Caco-2 (cell line): ENCODE measurements around the gene DNLZ. TPM values are rescaled to one million over a fixed set of nuclear protein-coding genes. Genes with fewer than 3 reads are reported as not detected.

Experiments used
- BruUV-seq: library from RNA; stranded (reverse); fragments of 400-500 nt; replicated peaks from 2 replicates; lab custom pipeline; 2021; lab: Mats Ljungman, UMichigan
- CTCF ChIA-PET: fragments of 300-600 bp; sonication (Branson Sonifier 250); formaldehyde crosslinking; loops from one replicate; lab custom pipeline; 2022; ENCODE audit warnings: antibody characterized with exemption; lab: Charles Lee
- POLR2A ChIA-PET: fragments of 300-600 bp; sonication (Branson Sonifier 250); formaldehyde crosslinking; loops from one replicate; lab custom pipeline; 2022; ENCODE audit warnings: antibody characterized with exemption; lab: Charles Lee
- DNase-seq, 2 experiments: peaks; one replicate each; pipeline versions ENCODE4 v3.0.0 to v3.0.0-alpha.2; 2020 to 2022
- H3K27me3 ChIP-seq: replicated peaks from 2 replicates; pipeline ENCODE4 v1.6.0; 2011; ENCODE audit warnings: low read length; ENCODE audit not compliant: control insufficient read depth, insufficient read depth
- H3K36me3 ChIP-seq: 2 replicates; pipeline ENCODE4 v1.5.1; 2011; ENCODE audit warnings: low read length; ENCODE audit not compliant: control insufficient read depth, insufficient read depth
- H3K4me1 ChIP-seq: fragments of 250-450 bp; sonication (Bioruptor Pico); 2 replicates; pipeline ENCODE4 v1.5.1; 2020; ENCODE audit warnings: mild to moderate bottlenecking
- H3K4me3 ChIP-seq: 2 replicates; pipeline ENCODE4 v1.5.1; 2011; ENCODE audit warnings: low read depth, mild to moderate bottlenecking, control low read depth, low read length
- H3K9me3 ChIP-seq: fragments of 250-450 bp; sonication (Bioruptor Pico); 2 replicates; pipeline ENCODE4 v1.5.1; 2020; ENCODE audit warnings: mild to moderate bottlenecking, moderate library complexity
- H3K27ac Mint-ChIP-seq: one replicate; pipeline ENCODE4 v1.8.0; 2022; ENCODE audit warnings: mixed read lengths; ENCODE audit not compliant: unreplicated experiment
- H3K27me3 Mint-ChIP-seq: one replicate; pipeline ENCODE4 v1.8.0; 2022; ENCODE audit warnings: mixed read lengths; ENCODE audit not compliant: insufficient read depth, unreplicated experiment
- H3K36me3 Mint-ChIP-seq: one replicate; pipeline ENCODE4 v1.8.0; 2022; ENCODE audit warnings: mild to moderate bottlenecking, mixed read lengths; ENCODE audit not compliant: insufficient read depth, unreplicated experiment
- H3K4me1 Mint-ChIP-seq: one replicate; pipeline ENCODE4 v1.8.0; 2022; ENCODE audit warnings: low read depth, mixed read lengths; ENCODE audit not compliant: unreplicated experiment
- H3K4me3 Mint-ChIP-seq: one replicate; pipeline ENCODE4 v1.8.0; 2022; ENCODE audit warnings: mild to moderate bottlenecking, moderate library complexity, mixed read lengths; ENCODE audit not compliant: unreplicated experiment
- H3K9me3 Mint-ChIP-seq: one replicate; pipeline ENCODE4 v1.8.0; 2022; ENCODE audit warnings: mixed read lengths; ENCODE audit not compliant: unreplicated experiment
- CTCF ChIP-seq, 2 experiments: fragments of 200-600 bp in 1 of 2; IDR thresholded peaks; 1 replicate in 1 of 2; 2 replicates in 1 of 2; pipeline versions ENCODE4 v1.5.1 to v1.8.0; 2011 to 2022; ENCODE audit warnings: antibody characterized with exemption in 1 of 2, control low read depth in 1 of 2, inconsistent platforms in 1 of 2, low read depth in 1 of 2, low read length in 1 of 2, mild to moderate bottlenecking in 1 of 2, moderate library complexity in 1 of 2; ENCODE audit not compliant: insufficient read depth in 1 of 2, severe bottlenecking in 1 of 2, unreplicated experiment in 1 of 2
- intact Hi-C: fragments of 100-400 bp; cut with micrococcal nuclease; formaldehyde crosslinking; loops from one replicate; pipeline ENCODE4 v1.10.0; 2022; ENCODE audit not compliant: unreplicated experiment
- total RNA-seq: library from RNA; stranded (reverse); gene quantifications from 2 replicates; pipeline ENCODE4 v1.2.3, GENCODE V29; 2022

DNLZ gene
- total RNA-seq, 1 experiment from 2014 or later: 29.1 TPM

- Mint-ChIP-seq H3K4me3 (no peak overlapping the region), H3K27me3 (no peaks in the 10 kb centered on the region), H3K9me3 (no peaks in the 10 kb centered on the region), H3K4me1 (no peaks in the 10 kb centered on the region), H3K36me3 (peaks cover 66% of the 10 kb centered on the region), H3K27ac (no peak overlapping the region)
- Histone ChIP-seq H3K4me1 (no peaks in the 10 kb centered on the region), H3K9me3 (no peaks in the 10 kb centered on the region), H3K27me3 (no peaks in the 10 kb centered on the region), H3K36me3 (peaks cover 1% of the 10 kb centered on the region; the same call in 1 of the 2 replicates), H3K4me3 (no peak overlapping the region)
- CTCF ChIA-PET: interaction anchor here (0.6 kb wide), 1 partner anchor 23 kb away, joined by 4 read pairs; no protein-coding TSS in a partner anchor
- BruUV-seq: TSS peak; percentile 34
- DNase-seq: no peak
- no peak for TF ChIP-seq CTCF (IDR thresholded peaks at IDR 0.05; ENCODE audit: insufficient read depth in 1 of 2, low read depth in 1 of 2, low read length in 1 of 2, severe bottlenecking in 1 of 2, unreplicated experiment in 1 of 2)
- POLR2A ChIA-PET: no interaction called here
- intact Hi-C loops: no loop called here
Observed at GRCh38 chr9:136386018-136386417, 22.5 kb upstream of the DNLZ start.

GRCh38 chr9:136385015-136385414 is 21.5 kb upstream of the DNLZ start:
- no TSS peak for BruUV-seq
- Mint-ChIP-seq H3K36me3 (peaks cover 56% of the 10 kb centered on the region), H3K4me1 (no peaks in the 10 kb centered on the region), H3K4me3 (no peak overlapping the region), H3K9me3 (no peaks in the 10 kb centered on the region), H3K27ac (no peak overlapping the region), H3K27me3 (no peaks in the 10 kb centered on the region)
- Histone ChIP-seq H3K27me3 (no peaks in the 10 kb centered on the region), H3K4me3 (no peak overlapping the region), H3K4me1 (no peaks in the 10 kb centered on the region), H3K36me3 (peaks cover 1% of the 10 kb centered on the region; the same call in 1 of the 2 replicates), H3K9me3 (no peaks in the 10 kb centered on the region)
- no peak for TF ChIP-seq CTCF (IDR thresholded peaks at IDR 0.05; ENCODE audit: insufficient read depth in 1 of 2, low read depth in 1 of 2, low read length in 1 of 2, severe bottlenecking in 1 of 2, unreplicated experiment in 1 of 2)
- intact Hi-C loops: no loop called here
- ChIA-PET POLR2A (no interaction called here), CTCF (no interaction called here)
- DNase-seq: no peak

- no peak for DNase-seq
- Mint-ChIP-seq H3K4me3 (no peak overlapping the region), H3K27me3 (no peaks in the 10 kb centered on the region), H3K9me3 (no peaks in the 10 kb centered on the region), H3K36me3 (peaks cover 46% of the 10 kb centered on the region), H3K27ac (no peak overlapping the region), H3K4me1 (no peaks in the 10 kb centered on the region)
- ChIA-PET CTCF (interaction anchor here (0.7 kb wide), 1 partner anchor 36 kb away, joined by 7 read pairs; no protein-coding TSS in a partner anchor), POLR2A (no interaction called here)
- Histone ChIP-seq H3K36me3 (peaks cover 1% of the 10 kb centered on the region; the same call in 1 of the 2 replicates), H3K9me3 (no peaks in the 10 kb centered on the region), H3K4me1 (no peaks in the 10 kb centered on the region), H3K4me3 (no peak overlapping the region), H3K27me3 (no peaks in the 10 kb centered on the region)
- intact Hi-C loops: no loop called here
- TF ChIP-seq CTCF (IDR thresholded peaks at IDR 0.05; ENCODE audit: insufficient read depth in 1 of 2, low read depth in 1 of 2, low read length in 1 of 2, severe bottlenecking in 1 of 2, unreplicated experiment in 1 of 2): no peak
- no TSS peak for BruUV-seq
Observed at GRCh38 chr9:136383436-136383835, 19.9 kb upstream of the DNLZ start.
